NT2/D1 (cell line): ENCODE data around the gene ELAVL4.

Experiments used
- DNase-seq: peaks from one replicate; pipeline ENCODE4 v3.0.0-alpha.2; 2011; ENCODE audit warnings: low read depth, low spot score
- H3K27me3 ChIP-seq: 2 replicates; pipeline ENCODE4 v1.6.0; 2011; ENCODE audit warnings: mild to moderate bottlenecking; ENCODE audit not compliant: insufficient read length, insufficient read depth
- H3K36me3 ChIP-seq: 2 replicates; pipeline ENCODE4 v1.6.1; 2011; ENCODE audit warnings: mild to moderate bottlenecking, low read length, mixed read lengths; ENCODE audit not compliant: insufficient read depth, insufficient read length
- H3K4me1 ChIP-seq: 2 replicates; pipeline ENCODE4 v1.5.1; 2011; ENCODE audit not compliant: insufficient read depth, insufficient read length
- H3K4me3 ChIP-seq: 2 replicates; pipeline ENCODE4 v1.5.1; 2011; ENCODE audit warnings: low read depth; ENCODE audit not compliant: insufficient read length
- H3K9ac ChIP-seq: 2 replicates; pipeline ENCODE4 v1.6.0; 2011; ENCODE audit warnings: low read depth; ENCODE audit not compliant: insufficient read length
- H3K9me3 ChIP-seq: 2 replicates; pipeline ENCODE4 v1.5.1; 2011; ENCODE audit warnings: mild to moderate bottlenecking, low read length; ENCODE audit not compliant: insufficient read depth
- SUZ12 ChIP-seq: IDR thresholded peaks from 2 replicates; pipeline ENCODE4 v1.6.1; 2011; ENCODE audit not compliant: insufficient read length, insufficient read depth; ENCODE audit errors: extremely low read depth
- YY1 ChIP-seq: IDR thresholded peaks from 2 replicates; pipeline ENCODE4 v1.6.1; 2011; ENCODE audit not compliant: insufficient read length, insufficient read depth
- ZNF274 ChIP-seq: IDR thresholded peaks from 2 replicates; pipeline ENCODE4 v1.6.1; 2011; ENCODE audit warnings: mild to moderate bottlenecking, low read depth, low read length

The ELAVL4 gene

DNA sequence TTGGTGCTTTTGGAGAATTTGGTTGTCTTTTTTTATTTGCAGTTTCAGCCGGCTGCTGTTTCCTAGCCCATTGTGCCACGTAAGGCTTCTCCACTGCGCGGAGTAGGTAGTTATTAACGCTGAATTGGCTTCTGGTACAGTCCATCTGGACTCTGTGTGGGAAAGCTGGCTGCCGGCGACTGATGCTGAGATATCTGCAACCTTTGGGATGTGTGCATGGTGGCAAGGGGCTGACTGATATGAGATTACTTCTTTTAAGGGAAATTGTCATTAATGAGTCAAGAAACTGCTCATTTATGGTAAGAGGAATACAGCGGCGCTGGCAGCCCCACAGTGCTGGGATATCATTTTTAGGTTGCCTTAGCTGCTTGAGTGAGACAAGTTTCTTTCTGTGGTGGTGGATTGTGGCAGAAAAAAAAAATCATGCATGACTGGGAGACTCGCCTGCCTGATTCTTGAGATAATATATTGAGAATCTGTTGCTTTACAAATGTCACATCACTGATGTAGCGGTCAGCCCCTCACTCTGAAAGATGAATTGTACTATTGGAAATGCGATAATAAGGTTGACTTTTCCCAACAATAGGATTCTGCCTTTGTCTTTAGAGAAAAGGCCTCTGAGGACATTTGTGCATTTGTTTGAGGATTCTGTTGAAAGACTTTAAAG, 2.5 kb upstream of the ELAVL4 start:
- no peak for DNase-seq
- no peaks in the 10 kb centered on the region for H3K27me3 ChIP-seq
- TF ChIP-seq YY1 (no peak), ZNF274 (no peak), SUZ12 (no peak)
- no peaks in the 10 kb centered on the region for H3K36me3 ChIP-seq
- H3K9ac ChIP-seq = no peak overlapping the region
- no peaks in the 10 kb centered on the region for H3K4me1 ChIP-seq
- no peaks in the 10 kb centered on the region for H3K9me3 ChIP-seq
- H3K4me3 ChIP-seq = no peak overlapping the region

DNA sequence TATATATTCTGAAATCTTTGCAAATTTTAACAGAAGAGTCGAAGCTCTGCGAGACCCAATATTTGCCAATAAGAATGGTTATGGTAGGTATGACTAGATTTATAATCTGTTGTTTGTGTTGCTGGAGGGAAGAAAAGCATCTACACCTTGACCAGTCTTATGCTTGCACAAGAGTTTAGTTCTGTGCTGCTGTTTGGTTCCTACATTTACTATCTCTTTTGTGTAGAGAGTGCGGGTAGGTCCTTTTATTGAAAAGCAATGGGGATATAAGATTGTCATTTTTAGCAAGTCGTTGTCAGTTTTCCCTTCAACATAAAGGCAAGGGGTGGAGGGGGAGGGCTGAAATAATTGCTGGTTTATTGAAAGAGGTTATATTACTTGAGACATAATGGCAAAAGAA, 396 bp downstream of the ELAVL4 start:
- TF ChIP-seq ZNF274 = no peak
- TF ChIP-seq YY1 = no peak
- TF ChIP-seq SUZ12 = no peak
- no peak overlapping the region for H3K9ac ChIP-seq
- no peaks in the 10 kb centered on the region for H3K27me3 ChIP-seq
- no peaks in the 10 kb centered on the region for H3K9me3 ChIP-seq
- no peaks in the 10 kb centered on the region for H3K4me1 ChIP-seq
- DNase-seq = no peak
- H3K36me3 ChIP-seq = no peaks in the 10 kb centered on the region
- H3K4me3 ChIP-seq = no peak overlapping the region

DNA sequence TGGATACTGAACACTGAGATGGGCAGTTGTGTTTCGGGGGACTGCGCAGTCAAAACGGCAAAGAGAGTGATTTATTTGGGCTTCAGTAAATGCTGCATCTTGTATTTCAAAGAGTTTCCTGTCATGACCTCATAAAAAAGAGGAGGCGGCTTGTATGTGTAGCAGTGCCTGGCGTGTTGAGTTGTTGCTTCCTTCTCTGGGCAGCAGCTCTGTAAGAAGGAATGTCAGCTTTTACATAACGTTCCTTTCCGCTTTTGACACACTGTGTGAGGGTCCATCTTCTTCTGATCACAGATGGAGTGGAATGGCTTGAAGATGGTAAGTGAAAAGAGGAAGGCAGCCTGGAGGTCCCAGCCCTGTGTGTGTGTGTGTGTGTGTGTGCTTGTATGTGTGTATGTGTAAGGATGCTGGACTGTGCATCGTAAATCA, 941 bp downstream of the ELAVL4 start:
- Histone ChIP-seq H3K27me3 (no peaks in the 10 kb centered on the region), H3K4me1 (no peaks in the 10 kb centered on the region), H3K9ac (no peak overlapping the region), H3K36me3 (no peaks in the 10 kb centered on the region), H3K4me3 (no peak overlapping the region), H3K9me3 (no peaks in the 10 kb centered on the region)
- no peak for DNase-seq
- TF ChIP-seq YY1 (no peak), ZNF274 (no peak), SUZ12 (no peak)

DNA sequence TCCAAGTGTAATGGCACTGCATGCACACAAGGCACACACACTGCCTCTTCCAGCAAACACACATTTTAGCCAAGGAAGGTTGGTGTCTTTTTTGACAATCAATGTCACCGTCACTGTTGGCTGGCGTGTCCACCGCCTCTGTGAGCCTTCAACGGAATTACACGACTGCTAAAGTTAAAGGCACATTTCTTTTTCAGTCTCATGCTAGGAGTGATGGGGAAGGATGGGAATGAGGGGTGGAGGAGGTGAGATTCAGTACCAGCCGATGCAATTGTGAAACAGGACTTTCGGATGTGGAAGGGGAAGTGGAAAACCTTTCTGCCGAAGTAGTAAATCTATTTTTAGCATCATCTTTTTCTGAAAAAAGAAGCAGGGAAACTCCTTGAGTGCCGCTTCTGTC, 1.4 kb downstream of the ELAVL4 start:
- Histone ChIP-seq H3K27me3 (no peaks in the 10 kb centered on the region), H3K9ac (no peak overlapping the region), H3K4me3 (no peak overlapping the region), H3K36me3 (no peaks in the 10 kb centered on the region), H3K9me3 (no peaks in the 10 kb centered on the region), H3K4me1 (no peaks in the 10 kb centered on the region)
- no peak for DNase-seq
- TF ChIP-seq ZNF274 = no peak
- TF ChIP-seq SUZ12 = no peak
- no peak for TF ChIP-seq YY1

DNA sequence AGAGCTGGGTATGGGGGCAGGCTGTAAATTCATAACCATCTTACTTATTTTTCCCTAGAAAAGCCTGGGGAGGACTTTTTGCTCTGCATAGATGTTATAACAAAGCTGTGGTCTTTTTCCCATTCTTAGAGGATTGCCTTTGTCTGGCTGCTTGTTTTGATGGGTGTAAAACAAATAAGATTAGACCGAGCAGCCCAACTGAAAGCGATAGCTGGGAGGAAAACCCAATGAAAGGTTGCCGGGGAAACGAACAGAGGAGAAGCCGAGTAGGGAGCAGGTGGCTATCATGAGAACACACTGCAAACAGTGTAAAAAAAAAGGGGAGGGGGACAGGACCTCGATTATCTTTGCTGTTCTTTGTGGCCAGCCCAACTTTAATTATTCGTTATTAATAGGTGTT, 1.9 kb downstream of the ELAVL4 start:
- no peak for DNase-seq

DNA sequence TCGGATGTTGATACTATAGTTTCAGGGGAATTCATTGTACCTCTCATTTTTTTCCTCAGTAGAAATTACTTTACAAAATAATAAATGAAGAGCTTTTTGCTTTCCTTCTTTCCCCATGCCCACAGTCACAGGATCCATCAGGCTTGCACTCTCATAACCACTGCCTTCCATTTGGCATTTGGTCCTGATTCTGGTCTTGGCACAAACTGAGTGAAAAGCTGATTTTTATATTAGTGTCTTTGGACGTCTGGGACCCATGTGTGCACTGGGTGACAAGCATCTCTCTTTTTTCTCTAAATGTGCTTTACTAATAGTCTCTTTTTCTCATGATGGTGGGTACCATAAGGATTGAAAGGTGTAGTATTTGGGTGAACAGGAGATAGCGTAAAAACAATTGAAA, 2.8 kb downstream of the ELAVL4 start:
- Histone ChIP-seq H3K4me1 (no peaks in the 10 kb centered on the region), H3K27me3 (no peaks in the 10 kb centered on the region), H3K9ac (no peak overlapping the region), H3K9me3 (no peaks in the 10 kb centered on the region), H3K4me3 (no peak overlapping the region), H3K36me3 (no peaks in the 10 kb centered on the region)
- no peak for DNase-seq
- TF ChIP-seq SUZ12 (no peak), YY1 (no peak)

More for the DNA sequence above, 1.9 kb downstream of the ELAVL4 start:
- no peak overlapping the region for H3K4me3 ChIP-seq
- H3K36me3 ChIP-seq = no peaks in the 10 kb centered on the region
- no peaks in the 10 kb centered on the region for H3K9me3 ChIP-seq
- TF ChIP-seq SUZ12 (no peak), YY1 (no peak)
- H3K27me3 ChIP-seq = no peaks in the 10 kb centered on the region
- H3K4me1 ChIP-seq = no peaks in the 10 kb centered on the region
- no peak overlapping the region for H3K9ac ChIP-seq

DNA sequence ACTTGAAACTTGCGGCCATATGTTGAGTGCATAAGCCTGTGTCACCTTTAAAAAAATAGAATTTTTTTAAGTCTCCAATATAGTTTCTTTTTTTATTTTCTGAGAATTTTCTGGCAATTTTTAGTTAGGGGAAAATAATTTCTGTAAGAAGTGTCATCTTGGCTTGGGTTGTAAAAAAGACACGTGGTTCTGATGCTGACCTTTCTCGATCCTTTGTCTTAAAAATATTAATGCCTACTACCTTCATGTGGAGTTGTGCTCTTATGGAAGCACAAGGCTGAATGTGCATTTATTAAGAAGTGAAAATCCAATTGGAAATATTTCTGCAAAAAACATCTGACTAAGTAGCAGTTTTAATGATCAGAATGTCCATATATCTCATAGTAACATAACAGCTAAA, 3.5 kb downstream of the ELAVL4 start:
- H3K4me3 ChIP-seq = no peak overlapping the region
- no peaks in the 10 kb centered on the region for H3K4me1 ChIP-seq
- no peak for DNase-seq
- TF ChIP-seq YY1 = no peak
- TF ChIP-seq SUZ12 = no peak
- TF ChIP-seq ZNF274 = no peak
- no peaks in the 10 kb centered on the region for H3K9me3 ChIP-seq
- no peaks in the 10 kb centered on the region for H3K36me3 ChIP-seq
- no peak overlapping the region for H3K9ac ChIP-seq
- H3K27me3 ChIP-seq = no peaks in the 10 kb centered on the region

DNA sequence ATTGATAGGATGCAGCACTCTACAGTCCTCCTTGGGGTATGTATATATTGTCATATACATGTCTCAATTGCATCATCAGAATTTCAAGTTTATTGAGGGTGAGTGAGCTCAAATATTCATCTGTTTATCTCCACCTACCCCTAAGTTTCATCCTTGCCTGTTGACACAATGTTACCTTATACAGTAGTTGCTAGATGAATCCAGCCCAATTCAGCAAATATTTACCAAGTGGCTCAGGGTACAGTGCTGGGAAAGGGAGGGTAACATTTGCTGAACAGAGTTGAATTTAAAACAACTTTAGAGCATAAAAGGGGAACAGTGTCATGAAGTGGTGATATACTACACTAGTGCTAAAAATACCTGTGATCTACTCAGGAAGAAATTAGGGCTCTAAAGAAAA, 14.4 kb downstream of the ELAVL4 start:
- Histone ChIP-seq H3K27me3 (no peaks in the 10 kb centered on the region), H3K4me3 (no peak overlapping the region), H3K9me3 (no peaks in the 10 kb centered on the region), H3K4me1 (no peaks in the 10 kb centered on the region), H3K9ac (no peak overlapping the region), H3K36me3 (no peaks in the 10 kb centered on the region)
- no peak for TF ChIP-seq YY1
- TF ChIP-seq ZNF274 = no peak
- TF ChIP-seq SUZ12 = no peak
- DNase-seq = no peak
